HepG2 (cell line): ENCODE data around the gene EIF3A. TPM values are rescaled to one million over a fixed set of nuclear protein-coding genes. Genes with fewer than 3 reads are reported as not detected.

Experiments
- AGO1 ChIP-seq: fragments of 200-400 bp; formaldehyde crosslinking; IDR thresholded peaks from 2 replicates; pipeline ENCODE4 v1.6.1; 2017; ENCODE audit warnings: mild to moderate bottlenecking, low read depth, low read length, moderate library complexity; ENCODE audit not compliant: poor library complexity, severe bottlenecking
- ARID3A ChIP-seq: IDR thresholded peaks from 2 replicates; pipeline ENCODE4 v1.6.1; 2012; ENCODE audit warnings: low read depth, low read length, improper control_type of control experiment
- CCDC6 ChIP-seq: sonication (generic); formaldehyde crosslinking; IDR thresholded peaks from 2 replicates; pipeline ENCODE4 v1.8.1; 2022; ENCODE audit warnings: mild to moderate bottlenecking, missing genetic modification reagents, moderate library complexity
- CENPT ChIP-seq: sonication (generic); formaldehyde crosslinking; IDR thresholded peaks from 2 replicates; pipeline ENCODE4 v1.8.0; 2022; ENCODE audit warnings: low read depth, mild to moderate bottlenecking, moderate library complexity, missing genetic modification reagents
- DBP ChIP-seq: sonication (generic); formaldehyde crosslinking; IDR thresholded peaks from 2 replicates; pipeline ENCODE4 v1.4.0; 2020; ENCODE audit warnings: missing genetic modification reagents; ENCODE audit errors: not compliant biosample characterization
- ESRRA ChIP-seq: sonication (generic); formaldehyde crosslinking; IDR thresholded peaks from 2 replicates; pipeline ENCODE4 v1.5.1; 2020; ENCODE audit warnings: mild to moderate bottlenecking, low read depth, missing genetic modification reagents
- GABPB1 ChIP-seq: IDR thresholded peaks from 2 replicates; pipeline ENCODE4 v1.6.1; 2016; ENCODE audit warnings: mild to moderate bottlenecking, missing genetic modification reagents, moderate library complexity, missing compliant biosample characterization
- GZF1 ChIP-seq: sonication (generic); formaldehyde crosslinking; IDR thresholded peaks from 2 replicates; pipeline ENCODE4 v1.5.1; 2020; ENCODE audit warnings: mild to moderate bottlenecking, missing genetic modification reagents
- NCOA2 ChIP-seq: sonication (generic); formaldehyde crosslinking; IDR thresholded peaks from 2 replicates; pipeline ENCODE4 v1.8.0; 2022; ENCODE audit warnings: inconsistent platforms
- ONECUT2 ChIP-seq: sonication (generic); formaldehyde crosslinking; IDR thresholded peaks from 2 replicates; pipeline ENCODE4 v1.4.0; 2020; ENCODE audit warnings: missing genetic modification reagents
- TBL1XR1 ChIP-seq: fragments of 150-350 bp; IDR thresholded peaks from 2 replicates; pipeline ENCODE4 v1.6.1; 2014; ENCODE audit warnings: borderline replicate concordance, low read length; ENCODE audit not compliant: partially characterized antibody
- TEF ChIP-seq: sonication (generic); formaldehyde crosslinking; IDR thresholded peaks from 2 replicates; pipeline ENCODE4 v1.5.0; 2020; ENCODE audit warnings: missing genetic modification reagents
- THAP7 ChIP-seq: sonication (generic); formaldehyde crosslinking; IDR thresholded peaks from 2 replicates; pipeline ENCODE4 v1.8.1; 2023; ENCODE audit warnings: mild to moderate bottlenecking, missing genetic modification reagents
- TMF1 ChIP-seq: sonication (generic); formaldehyde crosslinking; IDR thresholded peaks from 2 replicates; pipeline ENCODE4 v1.8.1; 2022; ENCODE audit warnings: low read depth, missing genetic modification reagents
- ZHX1 ChIP-seq: sonication (generic); formaldehyde crosslinking; IDR thresholded peaks from 2 replicates; pipeline ENCODE4 v1.8.1; 2022; ENCODE audit warnings: low read depth, mild to moderate bottlenecking, missing genetic modification reagents
- ZNF20 ChIP-seq: sonication (generic); formaldehyde crosslinking; IDR thresholded peaks from 2 replicates; pipeline ENCODE4 v1.4.0; 2020; ENCODE audit warnings: mild to moderate bottlenecking, moderate library complexity, missing genetic modification reagents
- ZNF263 ChIP-seq: sonication (generic); formaldehyde crosslinking; IDR thresholded peaks from 2 replicates; pipeline ENCODE4 v1.4.0; 2020; ENCODE audit warnings: missing genetic modification reagents
- ZNF30 ChIP-seq: sonication (generic); formaldehyde crosslinking; IDR thresholded peaks from 2 replicates; pipeline ENCODE4 v1.5.0; 2020; ENCODE audit warnings: mild to moderate bottlenecking, missing genetic modification reagents
- ZNF550 ChIP-seq: sonication (generic); formaldehyde crosslinking; IDR thresholded peaks from 2 replicates; pipeline ENCODE4 v1.4.0; 2020; ENCODE audit warnings: mild to moderate bottlenecking, missing genetic modification reagents, borderline replicate concordance
- polyA plus RNA-seq, 8 experiments: library from polyadenylated mRNA; depleted of rRNA in 3 of 8; stranded (reverse) in 7 of 8; unstranded in 1 of 8; fragments of >200 nt; fragmentation: Illumina TruSeq in 4 of 8; extraction: Trizol in 4 of 8; gene quantifications; 2 replicates each; pipeline versions ENCODE4 v1.2.1 to v1.2.3, GENCODE V29; 2011 to 2016; ENCODE audit warnings: low read depth in 4 of 8, missing spikeins in 1 of 8, mixed read lengths in 1 of 8; ENCODE audit not compliant: insufficient read depth in 1 of 8
- total RNA-seq, 5 experiments: library from RNA; depleted of rRNA; stranded (reverse); fragments of >200 nt; fragmentation: Illumina TruSeq; extraction: Trizol; gene quantifications; 2 replicates each; pipeline ENCODE4 v1.2.3, GENCODE V29; 2016; ENCODE audit warnings: low read depth in 1 of 5

Gene EIF3A
- total and polyA plus RNA-seq, 2 of the 13 experiments (the other 11 are each of a cell fraction or from before 2014, with no cell fraction given): 25.6 to 117 TPM

- TF ChIP-seq ZNF263 (CRISPR knock-in tag) (no peak), CENPT (CRISPR knock-in tag) (no peak), TBL1XR1 (no peak), THAP7 (CRISPR knock-in tag) (0 out of 2 replicates have a peak, but pooled peaks have one; percentile 39), ESRRA (no peak), TEF (CRISPR knock-in tag) (no peak), DBP (CRISPR knock-in tag) (no peak), CCDC6 (no peak), GZF1 (CRISPR knock-in tag) (no peak), ZHX1 (CRISPR knock-in tag) (no peak), ZNF30 (CRISPR knock-in tag) (no peak), GABPB1 (CRISPR knock-in tag) (peak; percentile 49; the same call in 1 of the 2 replicates), ONECUT2 (no peak), ARID3A (no peak), ZNF550 (CRISPR knock-in tag) (no peak), TMF1 (CRISPR knock-in tag) (peak; percentile 60; the same call in 1 of the 2 replicates), NCOA2 (CRISPR knock-in tag) (no peak), ZNF20 (no peak), AGO1 (no peak)
Measured at GRCh38 chr10:119030421-119031250, 50.0 kb downstream of the EIF3A start (continued).
